Hepatocyte (in vitro differentiated cells): ENCODE results near the gene ATG13.

Source experiments
- EZH2 ChIP-seq: fragments of 200-600 bp; sonication (generic); IDR thresholded peaks from 2 replicates; pipeline ENCODE4 v1.6.1; 2016; ENCODE audit warnings: antibody characterized with exemption, mild to moderate bottlenecking, borderline replicate concordance
- EZH2phosphoT487 ChIP-seq: fragments of 200-600 bp; sonication (generic); IDR thresholded peaks from one replicate; pipeline ENCODE4 v1.6.1; 2018; ENCODE audit warnings: antibody characterized with exemption, mild to moderate bottlenecking, low read depth, moderate library complexity; ENCODE audit not compliant: unreplicated experiment, severe bottlenecking
- TF ChIP-seq, protein P1 (sequence below): fragments of 200-600 bp; sonication (generic); IDR thresholded peaks from 2 replicates; pipeline ENCODE4 v1.5.1; 2016; ENCODE audit warnings: antibody characterized with exemption, mild to moderate bottlenecking; ENCODE audit not compliant: poor library complexity

DNA sequence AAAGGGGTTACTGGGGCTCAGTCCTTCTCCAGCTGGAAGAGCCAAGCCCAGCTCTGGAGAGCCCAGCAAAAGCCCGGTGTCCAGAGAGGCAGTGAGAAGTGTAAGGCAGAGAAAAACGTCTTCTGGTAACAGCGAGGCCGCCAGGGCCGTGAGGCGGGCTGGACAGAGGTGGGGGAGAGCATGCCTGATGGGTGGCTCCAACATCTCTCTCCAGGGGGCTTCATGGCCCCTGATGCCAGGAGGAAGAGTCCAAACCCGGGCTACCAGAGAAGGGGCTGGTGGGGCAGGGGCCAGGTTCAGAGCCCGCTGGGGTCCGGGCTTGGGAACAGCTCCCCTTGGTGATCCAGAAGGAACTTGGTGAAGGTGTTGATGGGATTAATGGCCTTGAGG is 61.4 kb downstream of the ATG13 start:
- TF ChIP-seq, protein P1, sequence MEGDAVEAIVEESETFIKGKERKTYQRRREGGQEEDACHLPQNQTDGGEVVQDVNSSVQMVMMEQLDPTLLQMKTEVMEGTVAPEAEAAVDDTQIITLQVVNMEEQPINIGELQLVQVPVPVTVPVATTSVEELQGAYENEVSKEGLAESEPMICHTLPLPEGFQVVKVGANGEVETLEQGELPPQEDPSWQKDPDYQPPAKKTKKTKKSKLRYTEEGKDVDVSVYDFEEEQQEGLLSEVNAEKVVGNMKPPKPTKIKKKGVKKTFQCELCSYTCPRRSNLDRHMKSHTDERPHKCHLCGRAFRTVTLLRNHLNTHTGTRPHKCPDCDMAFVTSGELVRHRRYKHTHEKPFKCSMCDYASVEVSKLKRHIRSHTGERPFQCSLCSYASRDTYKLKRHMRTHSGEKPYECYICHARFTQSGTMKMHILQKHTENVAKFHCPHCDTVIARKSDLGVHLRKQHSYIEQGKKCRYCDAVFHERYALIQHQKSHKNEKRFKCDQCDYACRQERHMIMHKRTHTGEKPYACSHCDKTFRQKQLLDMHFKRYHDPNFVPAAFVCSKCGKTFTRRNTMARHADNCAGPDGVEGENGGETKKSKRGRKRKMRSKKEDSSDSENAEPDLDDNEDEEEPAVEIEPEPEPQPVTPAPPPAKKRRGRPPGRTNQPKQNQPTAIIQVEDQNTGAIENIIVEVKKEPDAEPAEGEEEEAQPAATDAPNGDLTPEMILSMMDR, result no peak
- TF ChIP-seq EZH2 (no peak), EZH2phosphoT487 (no peak)
